NCI-H748 (cell line): ENCODE results near the gene CPNE4.
A peak's percentile ranks its signal among the peaks of the same experiment; 100 is the strongest.

Experiments
- DNase-seq: peaks from one replicate; lab custom pipeline; 2025; ENCODE audit not compliant: unreplicated experiment; lab: John Stamatoyannopoulos, UW

CPNE4 gene

DNA sequence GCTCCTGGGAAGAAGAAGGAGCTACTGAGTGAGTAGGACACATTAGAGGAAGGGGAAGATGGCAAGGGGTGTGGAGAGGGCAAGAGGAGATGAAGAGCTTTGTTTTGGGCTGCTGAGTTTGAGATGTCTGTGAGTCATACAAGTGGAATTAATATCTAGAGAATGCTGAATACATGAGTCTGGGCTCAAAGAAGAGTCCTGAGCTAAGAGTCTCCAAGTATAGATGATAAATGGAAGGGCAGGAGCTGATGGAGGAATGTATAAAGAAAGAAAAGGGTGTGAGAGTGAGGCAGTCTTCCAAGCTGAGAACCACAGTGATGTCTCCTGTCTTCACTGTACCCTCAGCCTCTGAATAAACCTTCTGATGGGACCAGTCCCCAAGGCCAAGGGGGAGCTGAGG is 326.6 kb downstream of the CPNE4 start:
- DNase-seq: no peak

- DNase-seq: no peak
Observed at GRCh38 chr3:131705558-131706051, 329.2 kb downstream of the CPNE4 start.

DNA sequence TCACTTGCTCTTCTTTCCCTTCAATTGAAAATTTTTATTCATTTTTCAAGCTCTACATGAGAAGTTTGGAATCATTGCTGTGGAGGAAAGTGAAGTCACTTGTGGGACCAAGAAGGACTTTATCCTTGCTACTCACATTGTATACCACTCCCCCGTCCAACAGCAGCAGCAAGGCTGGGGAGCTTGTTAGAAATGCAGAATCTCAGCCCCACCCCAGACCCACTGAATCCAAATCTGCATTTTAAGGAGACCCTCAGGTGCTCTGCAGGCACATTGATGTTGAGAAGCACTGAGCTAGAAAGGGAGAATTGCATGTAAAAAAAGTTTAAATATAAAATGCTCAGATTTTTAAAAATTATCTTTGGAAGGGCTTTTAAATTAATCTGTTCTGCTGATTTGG is 329.7 kb downstream of the CPNE4 start:
- no peak for DNase-seq

GRCh38 chr3:131704098-131704497 is 330.7 kb downstream of the CPNE4 start:
- DNase-seq: no peak

- no peak for DNase-seq
Observed at GRCh38 chr3:131702146-131702545, 332.7 kb downstream of the CPNE4 start.

DNA sequence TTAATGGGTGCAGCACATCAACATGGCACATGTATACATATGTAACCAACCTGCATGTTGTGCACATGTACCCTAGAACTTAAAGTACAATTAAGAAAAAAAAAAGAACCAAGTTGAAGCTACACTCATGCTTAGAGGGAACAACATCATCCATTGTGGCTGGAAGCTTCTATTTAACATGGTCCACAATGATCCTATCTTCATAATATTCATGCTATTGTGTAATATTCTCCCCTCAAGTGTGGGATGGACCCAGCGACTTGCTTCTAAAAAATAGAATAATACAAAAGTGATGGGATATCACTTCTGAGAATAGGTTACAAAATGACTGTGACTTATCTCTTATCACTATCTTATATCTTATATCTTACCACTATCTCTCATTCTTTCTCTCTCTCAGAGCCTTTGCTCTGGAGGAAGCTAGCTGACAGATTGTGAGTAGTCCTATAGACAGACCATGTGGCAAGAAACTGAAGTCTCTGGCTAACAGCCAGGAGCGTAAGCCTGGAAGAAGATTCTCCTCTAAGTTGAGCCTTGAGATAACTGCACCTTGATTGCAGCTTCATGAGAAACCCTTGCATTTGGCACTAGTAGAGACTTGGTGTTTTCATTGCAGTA is 333.6 kb downstream of the CPNE4 start:
- DNase-seq: no peak

DNA sequence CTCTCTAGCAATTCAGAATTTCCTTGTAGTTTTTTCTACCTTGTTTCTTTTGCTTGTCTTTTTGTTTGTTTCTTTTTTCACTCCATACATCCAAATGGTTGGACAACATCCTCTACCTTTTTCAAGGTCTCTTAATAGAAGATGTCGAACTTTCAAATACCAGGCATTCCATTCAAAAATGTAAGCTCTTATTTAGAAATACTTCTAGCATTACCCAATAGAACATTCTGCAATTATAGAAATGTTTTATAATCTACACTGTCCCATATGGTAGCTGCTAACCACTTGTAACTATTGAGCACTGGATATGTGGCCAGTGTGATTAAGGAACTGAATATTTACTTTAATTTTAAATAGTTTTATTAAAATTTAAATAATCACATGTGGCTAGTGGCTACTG is 335.8 kb downstream of the CPNE4 start:
- DNase-seq: no peak

DNA sequence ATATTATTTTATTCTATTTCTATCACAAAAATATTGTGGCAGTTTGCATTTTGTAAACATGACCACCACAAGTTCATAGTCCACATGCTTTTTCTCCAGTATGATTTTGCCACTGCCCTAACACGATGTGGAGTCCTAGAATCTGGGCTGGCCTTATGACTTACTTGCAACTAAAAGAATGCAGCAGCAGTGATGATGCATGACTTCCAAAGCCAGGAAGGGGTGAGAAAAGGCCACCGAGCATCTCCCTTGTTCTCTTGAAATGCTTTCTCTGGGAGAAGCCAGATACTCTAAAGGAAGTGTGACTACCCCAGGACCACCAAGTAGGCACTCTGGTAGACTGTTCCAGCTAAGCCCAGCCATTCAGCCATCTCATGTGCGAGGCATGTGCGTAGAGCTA is 340.4 kb downstream of the CPNE4 start:
- DNase-seq: no peak

- DNase-seq: no peak
Observed at GRCh38 chr3:131692356-131692755, 342.5 kb downstream of the CPNE4 start.

DNA sequence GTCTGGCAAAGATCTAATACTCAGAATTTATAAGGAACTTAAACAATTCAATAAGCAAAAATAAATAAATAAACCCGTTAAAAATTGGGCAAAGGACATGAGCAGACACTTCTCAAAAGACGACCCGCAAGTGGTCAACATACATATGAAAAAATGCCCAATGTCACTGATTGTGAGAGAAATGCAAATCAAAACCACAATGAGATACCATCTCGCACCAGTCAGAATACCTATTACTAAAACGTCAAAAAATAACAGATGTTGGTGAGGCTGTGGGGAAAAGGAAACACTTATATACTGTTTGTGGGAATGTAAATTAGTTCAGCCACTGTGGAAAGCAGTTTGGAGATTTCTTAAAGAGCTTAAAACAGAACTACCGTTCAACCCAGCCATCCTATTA is 344.0 kb downstream of the CPNE4 start:
- no peak for DNase-seq

DNA sequence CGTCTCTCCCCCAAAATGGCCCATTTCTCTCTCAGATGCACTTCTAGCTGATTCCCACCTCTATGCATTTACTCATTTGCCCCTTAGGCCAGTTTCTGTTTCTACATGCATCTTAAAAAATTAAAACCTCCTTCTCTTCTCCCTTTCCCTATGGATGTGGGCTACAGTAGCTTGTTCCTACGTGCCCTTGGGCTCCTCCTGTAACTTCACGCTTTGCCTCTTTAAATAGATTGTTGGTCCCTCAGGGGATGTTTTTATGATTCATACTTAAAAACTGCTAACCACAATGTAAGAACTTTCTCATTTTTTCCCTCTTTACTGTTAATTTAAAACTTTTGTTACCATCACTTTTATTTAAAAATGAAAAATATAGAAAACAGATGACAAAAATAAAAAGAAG is 346.4 kb downstream of the CPNE4 start:
- no peak for DNase-seq

DNA sequence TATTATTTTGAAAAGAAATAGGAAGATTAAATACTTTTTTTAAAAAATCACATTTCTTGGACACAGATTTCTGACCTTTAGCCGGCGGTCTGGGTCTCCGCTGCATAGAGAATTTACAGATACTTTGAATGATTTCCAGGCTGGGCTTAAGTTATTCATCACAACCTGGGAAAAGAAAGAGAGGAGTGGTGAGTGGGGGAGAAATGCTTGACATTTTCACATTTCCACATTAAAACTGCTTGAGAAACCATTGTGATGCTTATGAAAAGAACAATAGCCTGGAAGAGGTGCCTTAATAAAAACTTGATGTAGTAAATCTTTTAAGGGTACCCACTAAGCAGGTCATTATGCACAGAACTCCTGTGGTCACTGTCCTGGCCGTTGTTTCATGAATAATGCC is 365.2 kb downstream of the CPNE4 start:
- DNase-seq: no peak

DNA sequence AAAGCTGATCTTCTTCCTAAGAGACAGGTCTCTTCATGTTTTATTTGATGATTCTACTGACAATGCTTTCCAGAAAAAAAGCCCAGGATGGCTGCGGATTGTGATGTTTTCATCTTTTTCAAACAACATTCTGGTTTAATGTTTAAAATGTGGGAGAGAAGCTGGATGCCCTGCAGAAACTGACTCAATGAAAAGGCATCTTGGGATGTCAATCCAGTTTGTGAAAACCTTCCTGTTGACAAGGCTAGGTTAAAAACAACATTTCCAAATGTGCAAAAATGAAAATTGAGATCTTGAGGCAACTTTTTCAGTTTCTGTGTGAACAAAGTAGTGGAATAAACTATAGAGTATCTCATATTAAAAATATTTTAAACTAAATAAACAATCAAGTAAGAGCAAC is 376.0 kb downstream of the CPNE4 start:
- DNase-seq: no peak

GRCh38 chr3:131658115-131658514 is 376.7 kb downstream of the CPNE4 start:
- no peak for DNase-seq

GRCh38 chr3:131655070-131655690 is 379.6 kb downstream of the CPNE4 start:
- DNase-seq: no peak

- no peak for DNase-seq
Observed at GRCh38 chr3:131645638-131646037, 389.2 kb downstream of the CPNE4 start.

DNA sequence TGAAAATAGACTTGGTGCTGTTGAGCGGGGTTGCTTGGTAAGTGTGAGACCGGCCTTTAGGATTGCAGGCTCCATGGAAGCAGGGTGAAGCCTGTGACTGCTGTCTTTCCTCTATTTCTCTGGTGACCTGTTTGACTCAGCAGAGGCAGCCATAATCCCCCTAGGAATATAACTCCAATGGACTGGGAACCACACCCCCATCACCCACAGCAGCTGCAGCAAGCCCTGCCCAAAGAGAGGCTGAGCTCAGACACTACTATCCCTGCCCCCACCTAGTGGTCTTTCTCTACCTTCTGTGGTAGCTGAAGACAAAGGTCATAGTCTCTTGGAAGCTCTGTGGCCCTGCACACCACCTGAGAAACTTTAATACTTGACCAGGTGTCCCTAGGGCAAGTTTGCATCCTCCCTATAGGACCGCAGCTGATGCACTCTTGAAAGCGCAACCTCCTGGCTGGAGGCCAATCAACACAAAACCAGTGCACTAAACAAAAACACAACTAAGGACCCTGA is 398.5 kb downstream of the CPNE4 start:
- peak; percentile 53 for DNase-seq

DNA sequence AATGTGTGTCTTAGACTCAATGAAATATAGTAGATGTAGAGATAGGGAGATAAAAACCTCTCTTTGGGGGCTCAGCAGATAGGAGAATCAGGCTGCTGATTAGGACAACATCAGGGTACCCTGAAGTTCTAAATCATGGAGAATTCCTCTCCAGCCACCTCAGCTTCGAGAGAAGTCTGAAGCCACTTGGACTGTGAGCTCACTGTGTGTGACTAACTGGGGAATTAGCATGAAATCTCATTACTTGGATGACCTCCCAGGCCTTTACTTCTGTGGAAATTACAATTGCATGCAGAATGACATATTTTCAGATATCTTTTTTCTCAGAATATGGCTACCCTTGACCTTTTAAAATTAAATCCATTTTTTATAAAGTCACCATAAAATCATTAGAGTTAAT is 404.0 kb downstream of the CPNE4 start:
- DNase-seq: no peak

DNA sequence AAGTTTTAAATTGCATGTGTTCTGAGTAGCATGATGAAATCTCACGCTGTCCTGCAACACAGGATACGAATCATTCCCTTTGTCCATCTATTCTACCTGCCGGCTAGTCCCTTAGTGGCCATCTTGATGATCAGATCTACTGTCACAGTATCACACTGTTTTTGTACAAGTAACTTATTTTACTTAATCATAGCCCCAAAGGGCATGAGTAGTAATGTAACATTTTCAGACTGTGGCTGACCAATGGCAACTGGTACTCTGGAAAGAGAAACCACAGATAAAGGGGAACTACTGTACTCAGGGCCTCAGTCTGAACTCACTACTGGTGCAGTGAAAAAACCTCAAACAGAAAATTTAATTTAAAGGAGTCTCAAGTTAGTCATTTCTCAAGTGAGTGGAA is 404.7 kb downstream of the CPNE4 start:
- no peak for DNase-seq

DNA sequence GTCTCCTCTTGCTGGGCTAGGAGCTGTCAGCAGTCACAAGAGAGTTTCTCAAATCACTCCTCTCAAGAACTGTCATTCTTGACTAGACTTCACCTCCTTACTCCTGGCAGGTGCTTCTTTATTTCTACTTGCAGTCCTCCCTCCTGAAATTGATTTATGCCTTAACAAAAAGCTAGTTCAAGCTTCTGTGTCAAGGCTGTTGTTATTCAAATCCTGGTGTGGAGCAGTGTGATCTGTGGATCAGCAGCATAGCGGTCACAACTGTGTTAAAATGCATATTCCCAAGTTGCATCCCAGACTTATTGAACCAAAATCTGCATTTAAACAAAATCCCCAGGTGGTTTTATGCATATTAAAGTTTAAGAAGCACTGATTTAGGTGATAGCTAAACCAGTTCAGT is 411.4 kb downstream of the CPNE4 start:
- no peak for DNase-seq

GRCh38 chr3:131622726-131623125 is 412.1 kb downstream of the CPNE4 start:
- no peak for DNase-seq

DNA sequence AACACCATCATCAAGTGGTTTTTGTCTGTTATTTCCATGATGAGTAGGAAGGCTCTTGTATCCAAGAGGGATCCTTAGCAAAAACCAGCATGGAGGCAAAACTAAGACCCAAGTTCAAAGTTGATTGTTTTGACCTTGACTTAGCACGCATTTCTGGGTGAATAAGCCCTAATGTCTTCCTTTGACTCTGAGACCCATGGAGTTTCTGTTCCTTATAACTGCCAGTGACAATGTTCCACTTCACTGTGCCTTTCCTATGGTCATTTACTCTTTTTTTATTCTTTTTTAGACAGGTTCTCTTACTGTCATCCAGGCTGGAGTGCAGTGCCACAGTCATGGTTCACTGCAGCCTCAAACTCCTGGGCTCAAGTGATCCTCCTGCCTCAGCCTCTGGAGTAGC is 413.8 kb downstream of the CPNE4 start:
- no peak for DNase-seq

GRCh38 chr3:131619821-131620220 is 415.0 kb downstream of the CPNE4 start:
- no peak for DNase-seq
